GM18861 (cell line): ENCODE data around the gene FAM174C.
"Not testable (repeated sequence)": the region's sequence is repeated elsewhere in the genome, so short reads cannot be mapped to it uniquely, and the experiment has no call there.

Experiments
- ATAC-seq: cut with Tn5 transposase; IDR thresholded peaks from one replicate; pipeline ENCODE4 v1.9.1; 2021; ENCODE audit not compliant: unreplicated experiment

The FAM174C gene

GRCh38 chr19:1237027-1237659, 38.2 kb upstream of the FAM174C start:
- no peak for ATAC-seq

- no peak for ATAC-seq
Observed at GRCh38 chr19:1237754-1238368, 37.5 kb upstream of the FAM174C start, which contains the start of gene CBARP. Gene CBARP, minus strand, starts transcription at chr19:1238005. Its CDS starts 1,905 bp downstream, at chr19:1236100.

GRCh38 chr19:1238369-1239303, 36.7 kb upstream of the FAM174C start:
- ATAC-seq = no peak

GRCh38 chr19:1239420-1239795, 35.9 kb upstream of the FAM174C start:
- ATAC-seq = no peak

- peak; percentile 29 for ATAC-seq
Observed at GRCh38 chr19:1239796-1240737, 35.3 kb upstream of the FAM174C start.

- ATAC-seq = no peak
Observed at GRCh38 chr19:1240925-1241324, 34.4 kb upstream of the FAM174C start.

- peak; percentile 51 for ATAC-seq
Observed at GRCh38 chr19:1241417-1242095, 33.8 kb upstream of the FAM174C start, which contains the start of gene ATP5F1D. Gene ATP5F1D, plus strand, starts transcription at chr19:1241751. Its CDS starts 100 bp downstream, at chr19:1241851.

GRCh38 chr19:1243768-1244692, 31.3 kb upstream of the FAM174C start:
- ATAC-seq = no peak

GRCh38 chr19:1244693-1245451, 30.5 kb upstream of the FAM174C start:
- ATAC-seq = no peak

GRCh38 chr19:1245494-1246264, 29.7 kb upstream of the FAM174C start:
- no peak for ATAC-seq

- not testable (repeated sequence) for ATAC-seq
Observed at GRCh38 chr19:1246265-1247087, 28.9 kb upstream of the FAM174C start.

- no peak for ATAC-seq
Observed at GRCh38 chr19:1247748-1248138, 27.6 kb upstream of the FAM174C start.

- peak; percentile 16 for ATAC-seq
Observed at GRCh38 chr19:1248139-1248785, 27.1 kb upstream of the FAM174C start, which contains the start of gene MIDN. Gene MIDN, plus strand, starts transcription at chr19:1248583. Its CDS starts 1,714 bp downstream, at chr19:1250297.

GRCh38 chr19:1248786-1249297, 26.5 kb upstream of the FAM174C start:
- peak; percentile 16 for ATAC-seq

- peak; percentile 38 for ATAC-seq
Observed at GRCh38 chr19:1249298-1249989, 25.9 kb upstream of the FAM174C start.
